PC-3 (cell line): ENCODE measurements around the gene PTPN20.

ENCODE experiments used
- EZH2phosphoT487 ChIP-seq: fragments of 300-600 bp; sonication (generic); IDR thresholded peaks from 2 replicates; pipeline ENCODE4 v1.6.1; 2018; ENCODE audit warnings: mild to moderate bottlenecking, antibody characterized with exemption, low read length, borderline replicate concordance
- TF ChIP-seq, protein P1 (sequence below): fragments of 300-600 bp; sonication (generic); conservative IDR thresholded peaks from 2 replicates; pipeline ENCODE4 v1.5.1; 2017; ENCODE audit warnings: antibody characterized with exemption, low read depth, mild to moderate bottlenecking, low read length

DNA sequence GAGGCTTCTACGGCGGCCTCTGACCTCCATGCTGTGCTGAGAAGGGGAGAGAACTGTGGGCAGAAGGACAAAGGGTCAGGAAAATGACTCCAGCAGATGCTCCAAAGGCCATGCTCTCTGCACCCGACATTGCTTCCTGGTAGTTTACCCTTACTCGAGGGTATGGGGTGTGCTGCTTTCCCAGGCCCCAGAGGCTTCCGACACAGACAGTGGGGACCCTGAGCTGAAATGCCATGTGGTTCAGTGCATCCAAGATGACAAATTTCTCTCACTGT, 130.9 kb downstream of the PTPN20 start:
- TF ChIP-seq, protein P1, sequence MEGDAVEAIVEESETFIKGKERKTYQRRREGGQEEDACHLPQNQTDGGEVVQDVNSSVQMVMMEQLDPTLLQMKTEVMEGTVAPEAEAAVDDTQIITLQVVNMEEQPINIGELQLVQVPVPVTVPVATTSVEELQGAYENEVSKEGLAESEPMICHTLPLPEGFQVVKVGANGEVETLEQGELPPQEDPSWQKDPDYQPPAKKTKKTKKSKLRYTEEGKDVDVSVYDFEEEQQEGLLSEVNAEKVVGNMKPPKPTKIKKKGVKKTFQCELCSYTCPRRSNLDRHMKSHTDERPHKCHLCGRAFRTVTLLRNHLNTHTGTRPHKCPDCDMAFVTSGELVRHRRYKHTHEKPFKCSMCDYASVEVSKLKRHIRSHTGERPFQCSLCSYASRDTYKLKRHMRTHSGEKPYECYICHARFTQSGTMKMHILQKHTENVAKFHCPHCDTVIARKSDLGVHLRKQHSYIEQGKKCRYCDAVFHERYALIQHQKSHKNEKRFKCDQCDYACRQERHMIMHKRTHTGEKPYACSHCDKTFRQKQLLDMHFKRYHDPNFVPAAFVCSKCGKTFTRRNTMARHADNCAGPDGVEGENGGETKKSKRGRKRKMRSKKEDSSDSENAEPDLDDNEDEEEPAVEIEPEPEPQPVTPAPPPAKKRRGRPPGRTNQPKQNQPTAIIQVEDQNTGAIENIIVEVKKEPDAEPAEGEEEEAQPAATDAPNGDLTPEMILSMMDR, result no peak
- TF ChIP-seq EZH2phosphoT487, result no peak
